Measurements from ENCODE around the gene FAM111A.

FAM111A gene

DNA sequence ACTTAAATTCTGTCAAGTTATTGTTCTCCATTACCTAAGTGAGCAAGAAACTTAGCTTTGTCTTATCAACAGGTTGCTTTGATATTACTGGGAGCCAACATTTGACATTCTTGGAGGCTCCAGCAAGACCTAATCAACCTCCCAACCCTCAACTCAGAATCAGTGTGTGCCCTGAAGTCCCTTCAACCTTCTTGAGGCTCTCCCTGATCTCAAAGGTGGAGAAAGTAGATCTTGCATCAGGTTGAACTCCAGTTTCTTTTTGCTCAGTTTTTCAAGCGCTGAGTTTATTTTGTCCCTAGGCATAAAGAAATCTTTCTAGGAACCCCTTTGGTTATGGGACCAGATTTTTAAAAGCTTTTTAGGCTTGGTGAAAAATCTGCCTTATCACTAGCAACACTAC, 1.4 kb downstream of the FAM111A start:
- no peak for DNase-seq

- DNase-seq = peak; percentile 77
Observed at GRCh38 chr11:59144579-59145345, 2.1 kb downstream of the FAM111A start.

DNA sequence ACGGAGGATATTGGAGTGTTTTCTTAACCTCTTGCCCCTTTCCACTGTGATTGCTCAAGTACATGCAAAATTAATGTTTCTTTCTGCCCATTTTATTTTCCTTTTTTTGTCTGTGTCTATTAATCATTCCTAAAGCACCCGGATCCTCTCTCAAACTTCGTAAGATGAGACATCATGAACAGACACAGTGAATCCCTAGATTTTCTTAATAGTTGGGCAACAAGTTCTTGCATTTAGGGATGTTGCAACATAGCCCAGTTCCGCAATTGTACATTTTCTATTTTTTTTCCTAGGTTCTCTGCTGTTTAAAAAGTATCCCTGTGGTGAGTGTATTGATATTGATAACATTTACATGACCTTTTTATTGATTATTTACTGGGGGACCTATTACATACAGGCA, 2.9 kb downstream of the FAM111A start:
- DNase-seq = no peak

- no peak for DNase-seq
Observed at GRCh38 chr11:59151761-59152160, 9.1 kb downstream of the FAM111A start.

DNA sequence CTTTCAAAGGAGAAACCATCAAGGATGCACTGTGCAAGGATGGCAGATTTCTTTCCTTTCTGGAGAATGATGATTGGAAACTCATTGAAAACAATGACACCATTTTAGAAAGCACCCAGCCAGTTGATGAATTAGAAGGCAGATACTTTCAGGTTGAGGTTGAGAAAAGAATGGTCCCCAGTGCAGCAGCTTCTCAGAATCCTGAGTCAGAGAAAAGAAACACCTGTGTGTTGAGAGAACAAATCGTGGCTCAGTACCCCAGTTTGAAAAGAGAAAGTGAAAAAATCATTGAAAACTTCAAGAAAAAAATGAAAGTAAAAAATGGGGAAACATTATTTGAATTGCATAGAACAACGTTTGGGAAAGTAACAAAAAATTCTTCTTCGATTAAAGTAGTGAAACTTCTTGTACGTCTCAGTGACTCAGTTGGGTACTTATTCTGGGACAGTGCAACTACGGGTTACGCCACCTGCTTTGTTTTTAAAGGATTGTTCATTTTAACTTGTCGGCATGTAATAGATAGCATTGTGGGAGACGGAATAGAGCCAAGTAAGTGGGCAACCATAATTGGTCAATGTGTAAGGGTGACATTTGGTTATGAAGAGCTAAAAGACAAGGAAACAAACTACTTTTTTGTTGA, 9.8 kb downstream of the FAM111A start:
- no peak for DNase-seq

DNA sequence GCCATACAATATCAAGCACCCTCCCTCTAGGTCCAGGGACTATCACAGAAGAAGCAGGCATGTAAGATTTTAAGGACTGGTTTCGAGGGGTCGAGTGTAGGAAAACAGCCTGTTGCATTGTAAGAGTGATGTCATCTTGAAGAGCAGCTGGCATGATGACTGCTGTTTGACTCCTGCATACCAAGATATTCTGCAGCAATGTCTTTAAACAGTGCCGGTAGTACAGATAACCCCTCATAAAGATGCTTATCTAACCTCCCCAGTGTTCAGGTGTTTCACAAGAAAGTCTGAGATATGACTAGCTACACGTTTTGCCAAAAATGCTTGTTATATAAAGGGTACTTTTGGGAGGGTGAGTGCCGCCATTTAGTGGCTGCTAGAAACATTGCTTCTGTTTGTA, 12.0 kb downstream of the FAM111A start:
- no peak for DNase-seq

- no peak for DNase-seq
Observed at GRCh38 chr11:59157433-59157832, 14.8 kb downstream of the FAM111A start.

GRCh38 chr11:59158206-59159068, 15.8 kb downstream of the FAM111A start:
- peak; percentile 72 for DNase-seq

DNA sequence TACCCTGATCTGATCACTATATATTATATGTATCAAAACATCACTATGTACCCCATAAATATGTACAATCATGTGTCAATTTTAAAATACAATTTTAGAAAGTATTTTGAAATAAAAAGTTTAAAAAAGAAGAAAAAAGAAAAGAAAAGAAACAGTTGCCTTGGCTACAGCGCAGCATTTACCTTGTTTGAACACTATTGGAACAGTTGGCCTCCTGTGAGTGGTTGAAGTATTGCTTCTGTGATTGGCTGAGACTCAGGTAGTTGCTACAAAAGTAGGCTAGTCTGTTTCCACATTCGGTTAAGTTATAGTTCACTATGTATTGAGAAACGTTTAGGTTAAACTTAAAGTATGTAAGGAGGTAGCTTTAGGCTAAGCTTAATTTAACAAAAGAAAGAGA, 21.4 kb downstream of the FAM111A start:
- DNase-seq = no peak

- peak; percentile 95 for DNase-seq
Observed at GRCh38 chr11:59171508-59172322, 29.1 kb downstream of the FAM111A start, which contains the start of gene DTX4. Gene DTX4, plus strand, starts transcription at chr11:59172132. Its CDS starts 464 bp downstream, at chr11:59172596.

- DNase-seq = peak; percentile 44
Observed at GRCh38 chr11:59172345-59173079, 29.9 kb downstream of the FAM111A start.

- DNase-seq = peak; percentile 29
Observed at GRCh38 chr11:59173080-59173963, 30.7 kb downstream of the FAM111A start.

- DNase-seq = no peak
Observed at GRCh38 chr11:59173964-59174663, 31.5 kb downstream of the FAM111A start.

- no peak for DNase-seq
Observed at GRCh38 chr11:59174664-59175033, 32.0 kb downstream of the FAM111A start.

- DNase-seq = no peak
Observed at GRCh38 chr11:59175091-59175501, 32.4 kb downstream of the FAM111A start.

DNA sequence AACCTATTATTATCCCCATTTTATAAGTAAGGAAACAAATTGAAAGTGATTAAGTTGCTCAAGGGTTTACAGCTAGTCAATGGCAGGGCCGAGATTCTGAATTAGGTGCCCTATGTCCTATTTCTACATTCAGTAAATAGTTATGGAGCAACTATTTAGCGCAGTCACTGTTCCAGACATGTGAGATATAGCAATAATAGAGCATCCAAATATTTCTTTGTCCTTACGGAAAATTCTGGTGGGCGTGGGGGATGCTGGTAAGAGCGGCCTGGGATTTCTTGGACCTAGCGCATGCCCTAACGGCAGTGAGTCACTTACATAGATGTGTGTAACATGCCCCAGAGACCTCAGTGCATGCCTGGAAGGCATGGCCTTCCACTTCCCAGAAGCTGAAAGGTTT, 33.7 kb downstream of the FAM111A start:
- DNase-seq = no peak

DNA sequence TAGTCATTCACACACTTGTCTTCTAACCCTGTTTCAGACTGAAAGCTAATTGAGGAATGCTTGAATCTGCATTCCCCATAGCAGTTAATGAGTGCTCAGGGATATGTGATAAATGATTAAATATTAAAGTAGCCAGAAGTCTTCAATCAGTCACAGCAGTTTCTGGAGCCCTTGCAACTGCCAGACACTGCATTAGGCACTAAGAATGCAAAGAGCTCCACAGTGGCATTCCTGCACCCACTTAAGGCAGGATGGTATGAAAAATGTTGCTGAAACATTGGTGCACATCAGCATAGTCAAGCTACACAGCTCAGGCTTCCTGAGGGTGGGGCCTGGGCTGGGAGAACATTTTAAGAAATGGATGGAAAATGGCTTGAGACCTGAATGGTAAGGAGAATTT, 35.7 kb downstream of the FAM111A start:
- DNase-seq = no peak

- no peak for DNase-seq
Observed at GRCh38 chr11:59179121-59179520, 36.5 kb downstream of the FAM111A start.

DNA sequence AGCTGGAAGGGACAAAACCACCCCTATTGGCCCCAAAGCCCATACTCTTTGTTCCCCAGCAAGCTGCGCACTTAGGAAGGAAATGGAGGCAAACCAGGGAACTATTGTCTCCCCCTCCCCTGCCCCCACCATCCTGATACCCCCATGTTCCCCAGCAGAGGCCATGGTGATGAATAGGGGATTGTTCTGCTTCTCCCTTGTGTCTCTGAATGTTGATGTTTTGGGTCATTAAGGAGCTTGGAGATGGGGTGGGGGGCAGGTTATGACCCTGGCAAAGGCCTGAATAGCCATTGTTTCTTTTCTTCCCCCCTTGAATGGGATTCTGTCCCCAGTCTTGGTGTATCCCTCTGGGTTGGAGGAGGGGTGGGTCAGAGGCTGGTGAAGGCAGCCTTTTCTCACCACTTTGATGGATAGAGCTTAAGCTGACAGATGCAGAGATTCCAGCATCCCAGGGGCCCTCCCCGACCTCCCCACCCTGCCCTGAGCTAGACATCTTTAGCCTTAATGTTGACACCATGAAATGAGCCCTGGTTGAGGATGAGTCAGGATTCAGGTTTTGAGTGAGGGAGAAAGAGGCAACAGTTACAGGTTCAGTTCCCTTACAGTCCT, 37.6 kb downstream of the FAM111A start:
- DNase-seq = no peak

GRCh38 chr11:59180907-59181306, 38.3 kb downstream of the FAM111A start:
- DNase-seq = no peak

Data from CD4-positive, alpha-beta T cell treated with Interleukin-17A for 4 hours (primary cell).